Smooth muscle cell (in vitro differentiated cells): ENCODE results near the gene SLC4A5. TPM values are rescaled to one million over a fixed set of nuclear protein-coding genes. Genes with fewer than 3 reads are reported as not detected.

ENCODE experiments used
- DNase-seq: peaks from one replicate; lab custom pipeline; 2025; ENCODE audit not compliant: unreplicated experiment; lab: John Stamatoyannopoulos, UW
- H2AFZ ChIP-seq: fragments of 200-600 bp; sonication (generic); 2 replicates; pipeline ENCODE4 v1.6.0; 2016; ENCODE audit warnings: antibody characterized with exemption, low read depth, mild to moderate bottlenecking
- H3F3A ChIP-seq: fragments of 200-600 bp; sonication (generic); 2 replicates; pipeline ENCODE4 v1.6.0; 2017; ENCODE audit warnings: antibody characterized with exemption, low read depth
- H3K27ac ChIP-seq: fragments of 200-600 bp; sonication (generic); 2 replicates; pipeline ENCODE4 v1.5.1; 2016; ENCODE audit warnings: low read depth, mild to moderate bottlenecking
- H3K27me3 ChIP-seq: fragments of 200-600 bp; sonication (generic); 2 replicates; pipeline ENCODE4 v1.6.1; 2016; ENCODE audit warnings: low read depth, mild to moderate bottlenecking
- H3K36me3 ChIP-seq: fragments of 200-600 bp; sonication (generic); 2 replicates; pipeline ENCODE4 v1.5.1; 2016; ENCODE audit warnings: low read depth
- H3K4me1 ChIP-seq: fragments of 200-600 bp; sonication (generic); 2 replicates; pipeline ENCODE4 v1.5.1; 2016; ENCODE audit warnings: low read depth
- H3K4me2 ChIP-seq: fragments of 200-600 bp; sonication (generic); 2 replicates; pipeline ENCODE4 v1.6.0; 2016; ENCODE audit warnings: mild to moderate bottlenecking
- H3K4me3 ChIP-seq: fragments of 200-600 bp; sonication (generic); 2 replicates; pipeline ENCODE4 v1.5.1; 2016; ENCODE audit warnings: mild to moderate bottlenecking
- H3K79me2 ChIP-seq: fragments of 200-600 bp; sonication (generic); 2 replicates; pipeline ENCODE4 v1.6.0; 2016; ENCODE audit warnings: low read depth, mild to moderate bottlenecking
- H3K9ac ChIP-seq: fragments of 200-600 bp; sonication (generic); 2 replicates; pipeline ENCODE4 v1.6.0; 2016; ENCODE audit warnings: low read depth
- H3K9me3 ChIP-seq: fragments of 200-600 bp; sonication (generic); replicated peaks from 2 replicates; pipeline ENCODE4 v1.5.1; 2016; ENCODE audit warnings: low read depth
- H4K20me1 ChIP-seq: fragments of 200-600 bp; sonication (generic); 2 replicates; pipeline ENCODE4 v1.6.0; 2016; ENCODE audit warnings: low read depth
- CTCF ChIP-seq: fragments of 200-600 bp; sonication (generic); IDR thresholded peaks from 2 replicates; pipeline ENCODE4 v1.5.1; 2017; ENCODE audit warnings: borderline replicate concordance, mild to moderate bottlenecking, antibody characterized with exemption; ENCODE audit not compliant: insufficient read depth, poor library complexity, severe bottlenecking
- WGBS: methylation state at CpG from one replicate; pipeline ENCODE4 v1.1.7; 2016; ENCODE audit warnings: low lambda C conversion rate; 5-methylcytosine and 5-hydroxymethylcytosine counted together
- polyA plus RNA-seq: library from polyadenylated mRNA; unstranded; fragments of >200 nt; fragmentation: Nextera tagmentation; extraction: Ambion mirVana; gene quantifications from 2 replicates; pipeline ENCODE4 v1.2.1, GENCODE V29; 2016
- total RNA-seq: library from RNA; depleted of rRNA; stranded (reverse); fragments of >200 nt; gene quantifications from 2 replicates; pipeline ENCODE4 v1.2.3, GENCODE V29; 2014

Gene SLC4A5
- total and polyA plus RNA-seq, 2 experiments from 2014 or later, result 0.46 to 0.99 TPM

- no peak for TF ChIP-seq CTCF
- 91% methylated on average over 17 of the region's 18 CpGs for WGBS
Measured at GRCh38 chr2:74255660-74256213, 87.5 kb downstream of the SLC4A5 start.

GRCh38 chr2:74253971-74254310 is 89.3 kb downstream of the SLC4A5 start:
- Histone ChIP-seq H4K20me1 (no peaks in the 10 kb centered on the region), H2AFZ (no peak overlapping the region), H3K4me2 (no peak overlapping the region), H3K9me3 (no peaks in the 10 kb centered on the region), H3K27me3 (no peaks in the 10 kb centered on the region), H3K79me2 (no peaks in the 10 kb centered on the region), H3K27ac (no peak overlapping the region), H3K4me1 (no peaks in the 10 kb centered on the region), H3F3A (no peaks in the 10 kb centered on the region), H3K4me3 (no peak overlapping the region), H3K9ac (no peak overlapping the region), H3K36me3 (no peaks in the 10 kb centered on the region)
- 75% methylated on average over 4 of the region's 4 CpGs for WGBS
- DNase-seq, result no peak
- TF ChIP-seq CTCF, result no peak

More at GRCh38 chr2:74255660-74256213, 87.5 kb downstream of the SLC4A5 start:
- no peaks in the 10 kb centered on the region for H3K9me3 ChIP-seq
- H3K27ac ChIP-seq, result no peak overlapping the region
- H3K79me2 ChIP-seq, result no peaks in the 10 kb centered on the region
- H3K36me3 ChIP-seq, result no peaks in the 10 kb centered on the region
- H3K4me2 ChIP-seq, result no peak overlapping the region
- H3K4me3 ChIP-seq, result no peak overlapping the region
- no peak overlapping the region for H2AFZ ChIP-seq
- no peak overlapping the region for H3K9ac ChIP-seq
- H3K27me3 ChIP-seq, result no peaks in the 10 kb centered on the region
- H4K20me1 ChIP-seq, result no peaks in the 10 kb centered on the region
- H3F3A ChIP-seq, result no peaks in the 10 kb centered on the region
- DNase-seq, result no peak
- H3K4me1 ChIP-seq, result no peaks in the 10 kb centered on the region

GRCh38 chr2:74253306-74253970 is 89.8 kb downstream of the SLC4A5 start:
- Histone ChIP-seq H2AFZ (no peak overlapping the region), H3K27me3 (no peaks in the 10 kb centered on the region), H3K9me3 (no peaks in the 10 kb centered on the region), H3K4me1 (no peaks in the 10 kb centered on the region), H3K4me3 (no peak overlapping the region), H3F3A (no peaks in the 10 kb centered on the region), H3K9ac (no peak overlapping the region), H3K36me3 (no peaks in the 10 kb centered on the region), H3K27ac (no peak overlapping the region), H3K79me2 (no peaks in the 10 kb centered on the region), H3K4me2 (no peak overlapping the region), H4K20me1 (no peaks in the 10 kb centered on the region)
- TF ChIP-seq CTCF, result no peak
- WGBS, result 78% methylated on average over 7 of the region's 7 CpGs
- no peak for DNase-seq

GRCh38 chr2:74252862-74253261 is 90.4 kb downstream of the SLC4A5 start:
- H3K79me2 ChIP-seq, result no peaks in the 10 kb centered on the region
- no peak for DNase-seq
- H3F3A ChIP-seq, result no peaks in the 10 kb centered on the region
- no peak for TF ChIP-seq CTCF
- H3K36me3 ChIP-seq, result no peaks in the 10 kb centered on the region
- no peak overlapping the region for H3K27ac ChIP-seq
- H3K4me3 ChIP-seq, result no peak overlapping the region
- H3K9ac ChIP-seq, result no peak overlapping the region
- no peaks in the 10 kb centered on the region for H3K9me3 ChIP-seq
- no peaks in the 10 kb centered on the region for H4K20me1 ChIP-seq
- H3K27me3 ChIP-seq, result no peaks in the 10 kb centered on the region
- H3K4me1 ChIP-seq, result no peaks in the 10 kb centered on the region
- no peak overlapping the region for H2AFZ ChIP-seq
- 86% methylated on average over 9 of the region's 9 CpGs for WGBS
- no peak overlapping the region for H3K4me2 ChIP-seq
